Subcutaneous abdominal adipose tissue (tissue), 5 donors: Measurements from ENCODE around the gene PCSK9.

ENCODE experiments used
- H3K27ac ChIP-seq: one replicate; pipeline ENCODE4 v1.7.0; 2013; ENCODE audit warnings: low read depth, mild to moderate bottlenecking, inconsistent platforms, low read length, moderate library complexity
- H3K27me3 ChIP-seq, 5 donors: one replicate each; pipeline ENCODE4 v1.7.0; 2013; ENCODE audit warnings: low read length in 5 of 5, inconsistent platforms in 1 of 5; ENCODE audit not compliant: control insufficient read depth in 5 of 5, insufficient read depth in 4 of 5
- H3K36me3 ChIP-seq, 5 donors: one replicate each; pipeline ENCODE4 v1.7.0; 2013; ENCODE audit warnings: low read length in 5 of 5; ENCODE audit not compliant: control insufficient read depth in 5 of 5, insufficient read depth in 5 of 5
- H3K4me1 ChIP-seq, 5 donors: one replicate each; pipeline ENCODE4 v1.7.0; 2013; ENCODE audit warnings: low read length in 5 of 5, mild to moderate bottlenecking in 3 of 5, moderate library complexity in 1 of 5; ENCODE audit not compliant: control insufficient read depth in 5 of 5, insufficient read depth in 5 of 5
- H3K4me3 ChIP-seq, 5 donors: one replicate each; pipeline ENCODE4 v1.7.0; 2013; ENCODE audit warnings: low read length in 5 of 5, low read depth in 1 of 5
- H3K9ac ChIP-seq, 5 donors: one replicate each; pipeline ENCODE4 v1.7.0; 2013; ENCODE audit warnings: low read length in 5 of 5, mild to moderate bottlenecking in 4 of 5, moderate library complexity in 3 of 5
- H3K9me3 ChIP-seq, 5 donors: one replicate each; pipeline ENCODE4 v1.7.0; 2013; ENCODE audit warnings: low read length in 5 of 5; ENCODE audit not compliant: control insufficient read depth in 5 of 5
- donor health status: healthy.
- donor health status: healthy.
- donor health status: healthy.
- donor health status: healthy.
- donor health status: healthy.

The PCSK9 gene

DNA sequence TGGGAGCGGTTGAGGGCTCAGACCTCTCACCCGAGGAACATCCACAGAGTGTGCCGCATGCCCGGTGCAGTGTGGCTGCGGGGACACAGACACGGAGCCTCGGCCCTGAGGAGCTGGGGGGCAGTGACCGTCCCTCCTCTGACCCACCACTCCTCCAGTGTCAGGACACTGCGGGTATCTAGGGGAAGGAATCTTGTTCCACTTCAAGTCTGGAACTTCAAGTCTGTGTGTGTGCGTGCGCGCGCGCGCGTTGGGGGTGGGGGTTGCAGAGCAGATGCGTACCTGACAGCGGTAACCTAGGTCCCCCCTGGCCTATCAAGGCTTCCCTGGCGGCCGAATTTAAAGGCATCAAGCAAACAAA is 17.3 kb downstream of the PCSK9 start:
- Histone ChIP-seq H3K9me3 (no peaks in the 10 kb centered on the region), H3K27ac (no peak overlapping the region), H3K9ac (no peak overlapping the region), H3K27me3 (no peaks in the 10 kb centered on the region), H3K4me3 (no peak overlapping the region), H3K4me1 (peaks cover 1 to 35% (median 32%) of the 10 kb centered on the region in 5 donors), H3K36me3 (no peaks in the 10 kb centered on the region)

DNA sequence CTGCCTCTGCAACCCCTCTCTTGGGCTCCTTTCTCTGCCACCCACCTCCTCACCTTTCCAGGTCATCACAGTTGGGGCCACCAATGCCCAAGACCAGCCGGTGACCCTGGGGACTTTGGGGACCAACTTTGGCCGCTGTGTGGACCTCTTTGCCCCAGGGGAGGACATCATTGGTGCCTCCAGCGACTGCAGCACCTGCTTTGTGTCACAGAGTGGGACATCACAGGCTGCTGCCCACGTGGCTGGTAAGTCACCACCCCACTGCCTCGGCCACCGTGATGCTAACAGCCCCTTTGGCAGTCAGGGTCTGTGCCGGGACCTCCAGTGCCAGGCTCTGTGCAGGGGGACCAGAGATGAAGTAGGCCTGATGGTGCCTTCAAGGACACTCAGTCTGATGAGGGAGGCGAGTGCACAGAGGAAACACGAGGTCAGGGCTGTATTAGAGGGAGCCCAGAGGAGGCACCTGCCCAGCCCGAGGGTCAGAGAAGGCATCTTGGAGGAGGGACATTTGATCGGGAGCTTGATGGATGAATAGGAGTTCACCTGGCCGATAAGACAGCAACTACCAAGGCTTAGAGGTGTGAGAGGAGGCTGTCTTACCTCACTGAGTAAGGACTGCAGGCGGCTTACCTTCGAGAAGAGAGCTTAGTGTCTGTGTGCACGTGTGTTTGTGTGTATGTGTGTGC is 18.1 kb downstream of the PCSK9 start:
- Histone ChIP-seq H3K9ac (no peak overlapping the region), H3K9me3 (no peaks in the 10 kb centered on the region), H3K27me3 (no peaks in the 10 kb centered on the region), H3K27ac (no peak overlapping the region), H3K4me1 (peaks cover 0 to 30% (median 26%) of the 10 kb centered on the region in 5 donors), H3K4me3 (no peak overlapping the region), H3K36me3 (no peaks in the 10 kb centered on the region)

DNA sequence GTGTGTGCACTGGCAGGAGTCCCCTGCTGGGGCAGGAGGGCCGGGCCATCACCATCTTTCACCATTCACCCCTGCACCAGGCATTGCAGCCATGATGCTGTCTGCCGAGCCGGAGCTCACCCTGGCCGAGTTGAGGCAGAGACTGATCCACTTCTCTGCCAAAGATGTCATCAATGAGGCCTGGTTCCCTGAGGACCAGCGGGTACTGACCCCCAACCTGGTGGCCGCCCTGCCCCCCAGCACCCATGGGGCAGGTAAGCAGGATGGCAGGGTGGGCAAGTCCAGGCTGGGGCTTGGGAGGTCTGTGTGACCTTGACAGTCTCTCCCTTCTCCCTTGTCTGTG is 18.6 kb downstream of the PCSK9 start:
- H3K9me3 ChIP-seq: no peaks in the 10 kb centered on the region
- no peaks in the 10 kb centered on the region for H3K27me3 ChIP-seq
- H3K36me3 ChIP-seq: no peaks in the 10 kb centered on the region
- H3K9ac ChIP-seq: no peak overlapping the region
- H3K4me1 ChIP-seq: peaks cover 0 to 24% (median 21%) of the 10 kb centered on the region in 5 donors
- H3K4me3 ChIP-seq: no peak overlapping the region
- no peak overlapping the region for H3K27ac ChIP-seq

DNA sequence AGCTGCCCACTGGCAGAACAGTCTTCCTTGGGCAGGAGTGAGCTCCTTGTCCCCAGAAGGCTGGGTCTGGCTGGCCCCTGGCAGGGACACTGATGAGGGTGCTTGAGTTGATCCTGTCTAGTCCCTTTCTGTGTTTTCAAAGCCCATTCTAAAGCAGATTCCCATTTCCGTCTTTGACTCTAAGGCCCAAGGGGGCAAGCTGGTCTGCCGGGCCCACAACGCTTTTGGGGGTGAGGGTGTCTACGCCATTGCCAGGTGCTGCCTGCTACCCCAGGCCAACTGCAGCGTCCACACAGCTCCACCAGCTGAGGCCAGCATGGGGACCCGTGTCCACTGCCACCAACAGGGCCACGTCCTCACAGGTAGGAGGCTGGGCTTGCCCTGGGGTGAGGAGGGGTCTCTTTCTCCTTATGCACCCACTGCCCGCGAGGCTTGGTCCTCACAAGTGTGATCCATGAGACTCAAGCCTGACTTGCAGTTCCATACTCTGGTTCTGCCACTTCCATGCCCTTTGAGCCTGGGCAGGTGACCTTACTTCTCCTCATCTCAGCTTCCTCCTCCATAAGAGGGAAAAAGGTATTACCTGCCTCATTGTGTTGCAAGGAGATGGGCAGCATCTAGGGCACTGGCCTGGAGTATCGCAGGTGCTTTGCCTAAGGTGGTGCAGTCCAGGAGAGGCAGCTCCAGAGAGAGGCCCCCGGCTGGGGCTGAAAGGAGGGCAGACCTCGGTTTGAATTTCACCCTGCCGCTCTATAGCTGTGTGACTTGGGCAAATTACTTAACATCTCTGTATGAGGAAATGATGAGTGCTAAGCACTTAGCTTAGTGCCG is 20.2 kb downstream of the PCSK9 start:
- Histone ChIP-seq H3K27ac (no peak overlapping the region), H3K9me3 (no peaks in the 10 kb centered on the region), H3K27me3 (no peaks in the 10 kb centered on the region), H3K4me1 (peaks cover 0 to 17% (median 17%) of the 10 kb centered on the region in 5 donors), H3K36me3 (no peaks in the 10 kb centered on the region), H3K4me3 (no peak overlapping the region), H3K9ac (no peak overlapping the region)

DNA sequence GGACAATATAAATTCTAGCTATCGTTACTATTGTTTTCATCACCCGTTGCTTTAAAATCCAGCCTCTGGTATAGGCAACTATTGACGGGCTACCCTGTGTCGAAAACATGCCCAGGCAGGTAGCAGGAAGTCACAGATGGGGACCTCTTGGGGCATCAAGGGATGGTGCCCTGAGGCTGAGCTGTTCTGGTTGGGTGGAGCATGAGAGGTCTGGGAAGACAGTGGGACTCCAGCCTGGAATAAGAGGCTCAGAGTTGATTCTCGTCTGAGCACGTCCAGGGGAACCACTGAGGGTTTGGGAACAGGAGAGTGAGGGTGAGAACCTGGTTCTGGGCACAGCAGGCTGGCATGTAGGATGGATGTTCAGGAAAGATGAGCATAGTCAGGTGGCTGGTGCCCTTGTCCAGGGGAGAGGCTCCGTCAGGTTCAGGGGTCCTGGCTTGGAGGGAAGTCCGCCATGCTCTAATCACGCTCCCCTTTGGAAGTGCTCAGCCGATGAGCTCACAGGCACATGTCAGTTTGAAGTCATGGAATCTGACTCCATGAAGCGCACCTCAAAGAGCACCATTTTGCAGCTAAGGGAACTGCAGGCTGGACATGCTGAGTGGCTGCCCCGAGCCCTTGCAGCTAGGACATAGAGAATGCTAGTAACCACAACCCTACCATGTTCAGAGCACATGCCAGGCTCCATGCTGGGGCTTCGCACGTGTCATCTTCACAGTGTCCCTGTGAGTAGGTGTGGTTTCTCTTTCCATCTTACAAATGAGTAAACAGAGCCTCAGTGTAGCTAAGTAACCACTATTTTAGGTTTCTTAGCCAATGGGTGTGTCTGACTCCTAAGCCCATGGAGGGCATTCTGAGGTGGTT is 21.0 kb downstream of the PCSK9 start:
- Histone ChIP-seq H3K9ac (no peak overlapping the region), H3K36me3 (no peaks in the 10 kb centered on the region), H3K9me3 (no peaks in the 10 kb centered on the region), H3K27ac (no peak overlapping the region), H3K4me3 (no peak overlapping the region), H3K27me3 (no peaks in the 10 kb centered on the region), H3K4me1 (peaks cover 0 to 19% (median 15%) of the 10 kb centered on the region in 5 donors)

DNA sequence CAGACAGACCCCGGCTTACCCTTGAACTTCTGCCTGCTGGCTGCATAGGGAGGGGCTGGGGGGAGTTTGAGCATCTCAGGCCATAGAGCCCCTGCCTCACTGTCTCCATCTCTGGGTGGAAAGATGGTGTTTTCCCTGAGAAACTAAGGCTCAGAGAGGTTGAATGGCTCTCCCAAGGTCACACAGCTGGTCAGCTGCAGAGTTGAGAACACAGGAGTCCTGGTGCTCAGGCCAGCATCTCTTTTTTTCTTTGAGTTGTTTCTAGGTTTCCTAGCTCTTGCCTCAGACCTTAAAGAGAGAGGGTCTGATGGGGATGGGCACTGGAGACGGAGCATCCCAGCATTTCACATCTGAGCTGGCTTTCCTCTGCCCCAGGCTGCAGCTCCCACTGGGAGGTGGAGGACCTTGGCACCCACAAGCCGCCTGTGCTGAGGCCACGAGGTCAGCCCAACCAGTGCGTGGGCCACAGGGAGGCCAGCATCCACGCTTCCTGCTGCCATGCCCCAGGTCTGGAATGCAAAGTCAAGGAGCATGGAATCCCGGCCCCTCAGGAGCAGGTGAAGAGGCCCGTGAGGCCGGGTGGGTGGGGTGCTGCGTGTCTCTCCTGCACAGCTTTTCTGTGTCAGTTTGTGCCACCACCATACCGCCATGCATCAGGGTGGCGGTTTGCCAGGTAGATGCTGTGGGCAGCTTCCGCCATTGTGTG is 21.8 kb downstream of the PCSK9 start:
- Histone ChIP-seq H3K27me3 (no peaks in the 10 kb centered on the region), H3K4me1 (peaks cover 0 to 14% (median 10%) of the 10 kb centered on the region in 5 donors), H3K9me3 (no peaks in the 10 kb centered on the region), H3K36me3 (peaks cover 0 to 6% (median 4%) of the 10 kb centered on the region in 5 donors), H3K4me3 (no peak overlapping the region), H3K27ac (no peak overlapping the region), H3K9ac (no peak overlapping the region)

DNA sequence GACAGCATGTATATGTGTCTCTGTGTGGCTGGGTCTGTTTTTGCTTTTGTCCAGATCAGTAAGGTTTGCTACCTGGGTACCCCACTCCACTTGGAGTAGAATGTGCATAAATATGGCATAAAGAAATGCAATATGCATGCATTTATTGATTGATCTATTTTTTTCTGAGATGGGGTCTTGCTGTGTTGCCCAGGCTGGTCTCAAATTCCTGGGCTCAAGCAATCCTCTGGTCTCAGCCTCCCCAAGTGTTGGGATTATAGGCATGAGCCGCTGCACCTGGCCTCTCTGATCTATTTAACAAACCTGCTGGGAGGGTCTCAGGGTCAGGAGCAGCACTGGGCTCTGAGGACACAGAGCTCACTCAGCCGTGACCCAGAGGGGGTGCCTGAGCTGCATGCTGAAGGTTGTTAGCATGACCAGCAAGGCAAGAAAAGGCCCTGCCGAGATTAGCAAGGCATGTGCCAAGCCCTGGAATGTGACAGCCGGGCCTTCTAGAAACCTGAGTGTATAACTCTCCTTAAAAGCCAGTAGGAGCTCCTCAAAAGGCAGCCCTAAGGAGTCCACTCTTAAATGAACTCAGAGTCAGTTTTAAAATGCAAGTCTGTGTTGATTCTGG is 22.5 kb downstream of the PCSK9 start:
- Histone ChIP-seq H3K27ac (no peak overlapping the region), H3K36me3 (peaks cover 0 to 12% (median 10%) of the 10 kb centered on the region in 5 donors), H3K4me1 (peaks cover 0 to 14% (median 10%) of the 10 kb centered on the region in 5 donors)

DNA sequence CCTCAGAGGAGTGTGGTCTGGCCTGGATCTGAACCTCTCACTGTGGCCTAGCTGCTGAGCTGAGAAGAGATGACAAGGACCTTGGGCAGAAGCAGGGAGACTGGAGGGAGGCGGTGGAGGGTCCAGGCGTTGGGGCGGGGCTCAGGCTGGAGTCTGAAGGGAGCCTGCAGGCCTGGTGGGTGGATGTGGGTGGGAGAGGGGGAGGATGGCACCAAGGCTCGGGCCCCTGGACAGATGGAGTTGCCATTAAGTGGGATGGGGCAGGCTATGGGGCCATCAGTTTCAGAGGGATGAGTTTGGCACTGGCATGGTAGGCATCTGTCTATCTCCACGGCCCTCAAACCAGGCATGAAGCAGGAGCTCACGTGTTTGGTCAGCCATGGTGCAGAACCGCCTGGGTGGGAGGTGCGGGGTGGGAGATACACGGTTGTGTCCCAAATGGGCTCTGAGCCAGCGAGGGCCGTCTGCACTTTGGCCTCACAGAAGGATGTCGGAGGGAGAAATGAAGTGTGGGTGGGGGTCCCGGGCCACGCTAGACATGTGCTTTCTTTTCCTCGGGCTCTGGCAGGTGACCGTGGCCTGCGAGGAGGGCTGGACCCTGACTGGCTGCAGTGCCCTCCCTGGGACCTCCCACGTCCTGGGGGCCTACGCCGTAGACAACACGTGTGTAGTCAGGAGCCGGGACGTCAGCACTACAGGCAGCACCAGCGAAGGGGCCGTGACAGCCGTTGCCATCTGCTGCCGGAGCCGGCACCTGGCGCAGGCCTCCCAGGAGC is 23.6 kb downstream of the PCSK9 start:
- Histone ChIP-seq H3K4me1 (peaks cover 0 to 14% (median 10%) of the 10 kb centered on the region in 5 donors), H3K9me3 (no peaks in the 10 kb centered on the region), H3K4me3 (no peak overlapping the region), H3K27ac (no peak overlapping the region), H3K27me3 (no peaks in the 10 kb centered on the region), H3K9ac (no peak overlapping the region), H3K36me3 (peaks cover 0 to 24% (median 17%) of the 10 kb centered on the region in 5 donors)

More for the DNA sequence above, 22.5 kb downstream of the PCSK9 start:
- no peak overlapping the region for H3K4me3 ChIP-seq
- H3K9me3 ChIP-seq: no peaks in the 10 kb centered on the region
- no peaks in the 10 kb centered on the region for H3K27me3 ChIP-seq
- no peak overlapping the region for H3K9ac ChIP-seq

DNA sequence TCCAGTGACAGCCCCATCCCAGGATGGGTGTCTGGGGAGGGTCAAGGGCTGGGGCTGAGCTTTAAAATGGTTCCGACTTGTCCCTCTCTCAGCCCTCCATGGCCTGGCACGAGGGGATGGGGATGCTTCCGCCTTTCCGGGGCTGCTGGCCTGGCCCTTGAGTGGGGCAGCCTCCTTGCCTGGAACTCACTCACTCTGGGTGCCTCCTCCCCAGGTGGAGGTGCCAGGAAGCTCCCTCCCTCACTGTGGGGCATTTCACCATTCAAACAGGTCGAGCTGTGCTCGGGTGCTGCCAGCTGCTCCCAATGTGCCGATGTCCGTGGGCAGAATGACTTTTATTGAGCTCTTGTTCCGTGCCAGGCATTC is 24.2 kb downstream of the PCSK9 start:
- no peaks in the 10 kb centered on the region for H3K27me3 ChIP-seq
- no peak overlapping the region for H3K27ac ChIP-seq
- no peak overlapping the region for H3K4me3 ChIP-seq
- H3K4me1 ChIP-seq: peaks cover 0 to 14% (median 10%) of the 10 kb centered on the region in 5 donors
- no peak overlapping the region for H3K9ac ChIP-seq
- H3K9me3 ChIP-seq: no peaks in the 10 kb centered on the region
- H3K36me3 ChIP-seq: peaks cover 3 to 28% (median 21%) of the 10 kb centered on the region in 5 donors
